Forelimb muscle (tissue), 1 donor: Measurements from ENCODE around the gene FXYD2. TPM values are rescaled to one million over a fixed set of nuclear protein-coding genes. Genes with fewer than 3 reads are reported as not detected.

Source experiments
- DNase-seq: peaks from one replicate; pipeline ENCODE4 v3.0.0-alpha.2; 2013; ENCODE audit warnings: low read depth
- polyA plus RNA-seq: library from polyadenylated mRNA; unstranded; fragments of 120-200 nt; gene quantifications from one replicate; pipeline ENCODE4 v1.2.1, GENCODE V29; 2013; ENCODE audit not compliant: insufficient read length

FXYD2 gene
- polyA plus RNA-seq, 1 donor: 1.5 TPM

GRCh38 chr11:117836077-117836960 lies 11.8 kb upstream of the FXYD2 start:
- DNase-seq: no peak

GRCh38 chr11:117835576-117835975 lies 11.0 kb upstream of the FXYD2 start:
- no peak for DNase-seq

- no peak for DNase-seq
Measured at GRCh38 chr11:117834838-117835443, 10.4 kb upstream of the FXYD2 start.

- no peak for DNase-seq
Measured at GRCh38 chr11:117834068-117834810, 9.7 kb upstream of the FXYD2 start.

GRCh38 chr11:117833401-117833891 lies 8.9 kb upstream of the FXYD2 start:
- no peak for DNase-seq

- no peak for DNase-seq
Measured at GRCh38 chr11:117832511-117832910, 8.0 kb upstream of the FXYD2 start.

GRCh38 chr11:117831661-117832415 lies 7.3 kb upstream of the FXYD2 start:
- DNase-seq: no peak

- no peak for DNase-seq
Measured at GRCh38 chr11:117830674-117831351, 6.3 kb upstream of the FXYD2 start.

GRCh38 chr11:117830072-117830471 lies 5.5 kb upstream of the FXYD2 start:
- DNase-seq: no peak

GRCh38 chr11:117829369-117829725 lies 4.8 kb upstream of the FXYD2 start:
- DNase-seq: no peak

GRCh38 chr11:117828611-117829368 lies 4.2 kb upstream of the FXYD2 start:
- DNase-seq: no peak

GRCh38 chr11:117827521-117828511 lies 3.3 kb upstream of the FXYD2 start:
- no peak for DNase-seq

- no peak for DNase-seq
Measured at GRCh38 chr11:117826832-117827231, 2.3 kb upstream of the FXYD2 start.

GRCh38 chr11:117826190-117826570 lies 1.6 kb upstream of the FXYD2 start:
- DNase-seq: no peak

GRCh38 chr11:117825538-117826189 lies 1.1 kb upstream of the FXYD2 start:
- no peak for DNase-seq

GRCh38 chr11:117823946-117824420 lies 561 bp downstream of the FXYD2 start:
- DNase-seq: no peak

- DNase-seq: no peak
Measured at GRCh38 chr11:117823294-117823945, 1.1 kb downstream of the FXYD2 start.
